ENCODE measurements around the gene KCNMA1. TPM values are rescaled to one million over a fixed set of nuclear protein-coding genes. Genes with fewer than 3 reads are reported as not detected.

The KCNMA1 gene
- total and polyA plus RNA-seq, 10 of the 15 experiments (the other 5 are each of a cell fraction or from before 2014, with no cell fraction given) = 8.5 to 77.0 (median 21.3) TPM

DNA sequence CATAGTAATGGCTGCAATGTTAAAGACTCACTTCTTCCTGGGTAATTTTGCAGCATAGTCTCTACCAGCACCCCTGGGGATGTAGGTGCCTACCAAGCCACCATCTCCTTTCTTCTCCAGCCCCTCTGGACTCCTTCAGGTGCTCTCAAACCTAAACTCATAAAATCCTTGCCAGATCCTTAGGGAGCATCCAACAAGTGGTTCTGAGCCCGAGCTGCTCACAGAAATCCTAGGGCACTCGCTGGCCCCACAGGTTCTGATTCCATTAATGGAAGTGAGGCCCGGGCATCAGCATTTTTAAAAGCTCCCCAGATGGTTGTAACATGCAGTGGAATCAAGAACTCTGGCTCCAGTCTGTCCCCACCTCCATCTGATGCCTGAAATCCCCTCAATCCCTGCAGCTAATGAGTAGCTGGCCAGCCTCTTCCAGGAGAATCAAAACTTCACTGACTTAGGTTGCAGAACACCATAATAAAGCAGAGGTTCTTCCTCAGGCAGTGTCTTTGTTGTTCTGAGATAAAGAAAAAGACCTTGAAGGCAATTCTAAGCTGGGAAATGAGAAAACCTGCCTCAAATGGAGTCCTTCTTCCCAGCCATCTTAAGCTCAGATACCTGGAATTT is 336.8 kb downstream of the KCNMA1 start (continued):
- TF ChIP-seq GATAD2B (conservative IDR thresholded peaks at IDR 0.05; ENCODE audit: low read depth) (no peak), EED (IDR thresholded peaks at IDR 0.05; ENCODE audit: low read depth) (no peak), ZNF207 (IDR thresholded peaks at IDR 0.05; ENCODE audit: borderline replicate concordance) (no peak)
- TF ChIP-seq, protein P1, sequence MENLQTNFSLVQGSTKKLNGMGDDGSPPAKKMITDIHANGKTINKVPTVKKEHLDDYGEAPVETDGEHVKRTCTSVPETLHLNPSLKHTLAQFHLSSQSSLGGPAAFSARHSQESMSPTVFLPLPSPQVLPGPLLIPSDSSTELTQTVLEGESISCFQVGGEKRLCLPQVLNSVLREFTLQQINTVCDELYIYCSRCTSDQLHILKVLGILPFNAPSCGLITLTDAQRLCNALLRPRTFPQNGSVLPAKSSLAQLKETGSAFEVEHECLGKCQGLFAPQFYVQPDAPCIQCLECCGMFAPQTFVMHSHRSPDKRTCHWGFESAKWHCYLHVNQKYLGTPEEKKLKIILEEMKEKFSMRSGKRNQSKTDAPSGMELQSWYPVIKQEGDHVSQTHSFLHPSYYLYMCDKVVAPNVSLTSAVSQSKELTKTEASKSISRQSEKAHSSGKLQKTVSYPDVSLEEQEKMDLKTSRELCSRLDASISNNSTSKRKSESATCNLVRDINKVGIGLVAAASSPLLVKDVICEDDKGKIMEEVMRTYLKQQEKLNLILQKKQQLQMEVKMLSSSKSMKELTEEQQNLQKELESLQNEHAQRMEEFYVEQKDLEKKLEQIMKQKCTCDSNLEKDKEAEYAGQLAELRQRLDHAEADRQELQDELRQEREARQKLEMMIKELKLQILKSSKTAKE (IDR thresholded peaks at IDR 0.05; ENCODE audit: low read depth, poor library complexity, severe bottlenecking) = no peak

DNA sequence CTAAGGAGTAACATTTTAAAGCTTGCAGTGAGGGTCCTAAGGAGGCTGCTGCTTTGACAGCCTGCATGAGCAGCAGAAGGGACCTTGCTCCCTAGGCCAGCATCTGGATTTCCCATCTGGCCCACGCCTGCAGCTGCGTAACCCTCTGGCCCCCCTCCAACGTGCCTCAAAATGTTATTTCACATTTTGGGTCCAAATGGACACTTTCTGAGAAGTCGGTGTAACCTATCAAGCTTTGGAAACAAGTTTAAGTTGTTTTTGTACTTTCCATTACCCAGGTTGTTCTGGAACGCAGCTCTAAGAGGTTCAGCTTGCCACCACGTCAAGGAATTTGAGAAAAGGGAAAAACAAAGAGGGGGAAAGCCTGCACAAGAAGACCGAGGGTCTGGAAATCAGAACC is 338.3 kb downstream of the KCNMA1 start:
- Histone ChIP-seq H3K4me2 (ENCODE audit: control insufficient read depth, insufficient read depth) (no peak overlapping the region), H3K79me2 (ENCODE audit: control insufficient read depth, insufficient read depth, low read length) (no peaks in the 10 kb centered on the region), H3K27ac (ENCODE audit: control insufficient read depth, insufficient read depth) (no peak overlapping the region), H2AFZ (ENCODE audit: control insufficient read depth, low read depth, low read length) (no peak overlapping the region), H4K20me1 (ENCODE audit: control insufficient read depth, insufficient read depth) (no peaks in the 10 kb centered on the region), H3K9ac (ENCODE audit: control insufficient read depth, insufficient read depth, low read length) (no peak overlapping the region), H3K27me3 (replicated peaks in 1 of 2; ENCODE audit: control insufficient read depth in 2 of 2, insufficient read depth in 2 of 2, low read length in 1 of 2) (no peaks in the 10 kb centered on the region), H3K36me3 (ENCODE audit: control insufficient read depth in 2 of 2, insufficient read depth in 2 of 2, low read length in 1 of 2) (no peaks in the 10 kb centered on the region), H3K4me3 (no peak overlapping the region), H3K9me3 (replicated peaks; ENCODE audit: control insufficient read depth, insufficient read depth, low read length) (no peaks in the 10 kb centered on the region; the same call in 2 of the 3 replicates), H3K4me1 (ENCODE audit: control insufficient read depth, insufficient read depth, low read length) (no peaks in the 10 kb centered on the region)
- POLR2A ChIA-PET = no interaction called here
- no TSS peak for BruUV-seq (replicated peaks)
- SMC1A ChIA-PET (ENCODE audit: uncharacterized antibody, unreplicated experiment) = interaction anchor here (1.1 kb wide), 1 partner anchor 9 kb away, joined by 3 read pairs; no protein-coding TSS in a partner anchor
- CTCF ChIA-PET = interaction anchor here (1.3 to 2.3 kb wide), 3 partner anchors 125 to 345 kb away, joined by 4 to 6 read pairs (median 6); no protein-coding TSS in a partner anchor
- RAD21 ChIA-PET (ENCODE audit: unreplicated experiment) = no interaction called here
- no peak for FAIRE-seq
- WGBS (ENCODE audit: insufficient coverage, insufficient replicate concordance, low lambda C conversion rate, missing lambda C conversion rate) = 28% methylated on average over 7 of the region's 7 CpGs
- intact Hi-C loops (cut with micrococcal nuclease; ENCODE audit: unreplicated experiment) = no loop called here
- in situ Hi-C loops (cut with MboI) = no loop called here
- DNase-seq (ENCODE audit: low read depth, low spot score) = no peak
- no peak for ATAC-seq
- no peak for TF ChIP-seq BRCA1 (IDR thresholded peaks at IDR 0.05; ENCODE audit: low read depth, low read length)
- no peak for TF ChIP-seq ASH2L (IDR thresholded peaks at IDR 0.05; ENCODE audit: borderline replicate concordance, low read depth)
- TF ChIP-seq, protein P2, sequence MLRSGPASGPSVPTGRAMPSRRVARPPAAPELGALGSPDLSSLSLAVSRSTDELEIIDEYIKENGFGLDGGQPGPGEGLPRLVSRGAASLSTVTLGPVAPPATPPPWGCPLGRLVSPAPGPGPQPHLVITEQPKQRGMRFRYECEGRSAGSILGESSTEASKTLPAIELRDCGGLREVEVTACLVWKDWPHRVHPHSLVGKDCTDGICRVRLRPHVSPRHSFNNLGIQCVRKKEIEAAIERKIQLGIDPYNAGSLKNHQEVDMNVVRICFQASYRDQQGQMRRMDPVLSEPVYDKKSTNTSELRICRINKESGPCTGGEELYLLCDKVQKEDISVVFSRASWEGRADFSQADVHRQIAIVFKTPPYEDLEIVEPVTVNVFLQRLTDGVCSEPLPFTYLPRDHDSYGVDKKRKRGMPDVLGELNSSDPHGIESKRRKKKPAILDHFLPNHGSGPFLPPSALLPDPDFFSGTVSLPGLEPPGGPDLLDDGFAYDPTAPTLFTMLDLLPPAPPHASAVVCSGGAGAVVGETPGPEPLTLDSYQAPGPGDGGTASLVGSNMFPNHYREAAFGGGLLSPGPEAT (IDR thresholded peaks at IDR 0.05; ENCODE audit: low read depth) = no peak
- TF ChIP-seq STAT1 (conservative IDR thresholded peaks at IDR 0.05) = no peak
- TF ChIP-seq MYB (IDR thresholded peaks at IDR 0.05; ENCODE audit: borderline replicate concordance, low read depth, low read length) = no peak
- no peak for TF ChIP-seq RELA (IDR thresholded peaks at IDR 0.05; ENCODE audit: borderline replicate concordance, partially characterized antibody)
- no peak for TF ChIP-seq MTA3 (IDR thresholded peaks at IDR 0.05; ENCODE audit: borderline replicate concordance, low read length)
- TF ChIP-seq CEBPB (IDR thresholded peaks at IDR 0.05; ENCODE audit: borderline replicate concordance in 1 of 2, low read depth in 2 of 2, low read length in 2 of 2) = no peak
- TF ChIP-seq BCL11A (IDR thresholded peaks at IDR 0.05; ENCODE audit: low read depth, low read length) = no peak
- TF ChIP-seq, protein P3, sequence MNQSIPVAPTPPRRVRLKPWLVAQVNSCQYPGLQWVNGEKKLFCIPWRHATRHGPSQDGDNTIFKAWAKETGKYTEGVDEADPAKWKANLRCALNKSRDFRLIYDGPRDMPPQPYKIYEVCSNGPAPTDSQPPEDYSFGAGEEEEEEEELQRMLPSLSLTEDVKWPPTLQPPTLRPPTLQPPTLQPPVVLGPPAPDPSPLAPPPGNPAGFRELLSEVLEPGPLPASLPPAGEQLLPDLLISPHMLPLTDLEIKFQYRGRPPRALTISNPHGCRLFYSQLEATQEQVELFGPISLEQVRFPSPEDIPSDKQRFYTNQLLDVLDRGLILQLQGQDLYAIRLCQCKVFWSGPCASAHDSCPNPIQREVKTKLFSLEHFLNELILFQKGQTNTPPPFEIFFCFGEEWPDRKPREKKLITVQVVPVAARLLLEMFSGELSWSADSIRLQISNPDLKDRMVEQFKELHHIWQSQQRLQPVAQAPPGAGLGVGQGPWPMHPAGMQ (IDR thresholded peaks at IDR 0.05; ENCODE audit: borderline replicate concordance) = no peak
- no peak for TF ChIP-seq SMAD1 (IDR thresholded peaks at IDR 0.05; ENCODE audit: low read depth, partially characterized antibody)
- TF ChIP-seq BACH1 (IDR thresholded peaks at IDR 0.05; ENCODE audit: borderline replicate concordance) = no peak
- TF ChIP-seq GABPA (IDR thresholded peaks at IDR 0.05; ENCODE audit: low read depth) = no peak
- no peak for TF ChIP-seq SIN3A (IDR thresholded peaks at IDR 0.05; ENCODE audit: low read depth, low read length)
- TF ChIP-seq CBX5 (IDR thresholded peaks at IDR 0.05; ENCODE audit: low read depth) = no peak
